ENCODE results near the gene PCSK6. TPM values are rescaled to one million over a fixed set of nuclear protein-coding genes. Genes with fewer than 3 reads are reported as not detected.

The PCSK6 gene
- total RNA-seq, 5 donors from 2014 or later (not counting 1 experiment from before 2014, with no cell fraction given) = 0.16 to 2.2 (median 1.3) TPM

DNA sequence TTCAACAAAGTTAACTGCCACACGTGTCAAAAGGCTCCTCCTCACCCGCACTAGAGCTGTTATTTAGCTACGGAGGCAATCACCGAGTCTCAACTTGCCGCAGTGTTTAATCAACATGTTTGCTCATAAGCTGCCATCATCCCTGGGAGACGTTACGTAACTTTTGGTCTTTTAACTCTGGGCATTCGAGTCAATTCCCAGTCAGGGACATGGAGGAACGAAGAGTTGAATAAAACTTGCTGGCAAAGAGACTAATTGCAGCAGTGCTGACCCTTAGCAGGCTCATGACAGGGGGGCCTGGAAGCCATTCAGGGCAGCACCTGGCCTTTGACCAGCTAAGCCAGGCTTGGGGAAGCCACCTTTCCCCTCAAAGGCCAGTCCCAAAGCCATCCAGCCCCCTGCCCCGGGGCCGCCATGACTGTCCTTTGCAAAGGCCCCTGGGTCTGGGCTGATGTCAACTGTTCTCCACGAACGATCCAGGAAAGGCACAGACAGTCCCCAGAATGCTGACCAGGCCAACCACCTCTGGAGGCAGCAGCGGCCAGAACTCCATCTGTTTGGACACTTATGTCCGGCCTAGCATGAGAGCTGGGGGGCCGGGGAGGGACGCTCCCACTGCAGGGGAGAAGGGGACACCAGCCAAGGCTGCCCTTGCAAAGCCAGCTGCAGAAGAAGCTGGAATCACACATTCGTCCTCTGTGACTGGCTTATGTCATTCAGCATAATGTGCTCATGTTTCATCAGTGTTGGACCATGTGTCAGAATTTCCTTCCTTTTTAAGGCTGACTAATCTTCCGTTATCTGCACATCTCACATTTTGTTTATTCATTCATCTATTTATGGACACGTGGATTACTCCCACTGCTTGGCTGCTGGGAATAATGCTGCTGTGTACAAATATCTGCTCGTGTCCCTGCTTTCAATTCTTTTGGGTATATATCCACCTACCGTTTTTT is 43.7 kb downstream of the PCSK6 start:
- Histone ChIP-seq H3K4me1 (ENCODE audit: control insufficient read depth in 1 of 2, extremely low read depth in 1 of 2, insufficient read depth in 2 of 2, low read length in 2 of 2) (no peaks in the 10 kb centered on the region), H3K27ac (ENCODE audit: low read length) (no peak overlapping the region), H3K9me3 (no peaks in the 10 kb centered on the region), H3K27me3 (replicated peaks in 1 of 2; ENCODE audit: control insufficient read depth in 2 of 2, extremely low read depth in 1 of 2, insufficient read depth in 2 of 2, low read length in 1 of 2) (peaks cover 0 to 25% of the 10 kb centered on the region in 2 experiments), H3K4me3 (ENCODE audit: control insufficient read depth in 1 of 2, extremely low read depth in 1 of 2, low read length in 1 of 2) (no peak overlapping the region), H3K36me3 (ENCODE audit: control insufficient read depth in 2 of 2, extremely low read depth in 1 of 2, insufficient read depth in 1 of 2, low read length in 1 of 2) (no peaks in the 10 kb centered on the region)
- Mint-ChIP-seq H3K4me1 (peaks cover 5 to 10% (median 8%) of the 10 kb centered on the region in 3 donors), H3K4me3 (no peak overlapping the region), H3K36me3 (no peaks in the 10 kb centered on the region), H3K27me3 (peaks cover 14 to 20% of the 10 kb centered on the region in 2 donors), H3K9me3 (peaks cover 0 to 4% (median 3%) of the 10 kb centered on the region in 3 donors), H3K27ac (no peak overlapping the region)
- DNase-seq = no peak
- ChIA-PET CTCF (no interaction called here), POLR2A (no interaction called here)
- no peak for ATAC-seq (replicated peaks in 1 of 4)
- 75% methylated on average over 19 of the region's 22 CpGs for WGBS (ENCODE audit: insufficient coverage)

DNA sequence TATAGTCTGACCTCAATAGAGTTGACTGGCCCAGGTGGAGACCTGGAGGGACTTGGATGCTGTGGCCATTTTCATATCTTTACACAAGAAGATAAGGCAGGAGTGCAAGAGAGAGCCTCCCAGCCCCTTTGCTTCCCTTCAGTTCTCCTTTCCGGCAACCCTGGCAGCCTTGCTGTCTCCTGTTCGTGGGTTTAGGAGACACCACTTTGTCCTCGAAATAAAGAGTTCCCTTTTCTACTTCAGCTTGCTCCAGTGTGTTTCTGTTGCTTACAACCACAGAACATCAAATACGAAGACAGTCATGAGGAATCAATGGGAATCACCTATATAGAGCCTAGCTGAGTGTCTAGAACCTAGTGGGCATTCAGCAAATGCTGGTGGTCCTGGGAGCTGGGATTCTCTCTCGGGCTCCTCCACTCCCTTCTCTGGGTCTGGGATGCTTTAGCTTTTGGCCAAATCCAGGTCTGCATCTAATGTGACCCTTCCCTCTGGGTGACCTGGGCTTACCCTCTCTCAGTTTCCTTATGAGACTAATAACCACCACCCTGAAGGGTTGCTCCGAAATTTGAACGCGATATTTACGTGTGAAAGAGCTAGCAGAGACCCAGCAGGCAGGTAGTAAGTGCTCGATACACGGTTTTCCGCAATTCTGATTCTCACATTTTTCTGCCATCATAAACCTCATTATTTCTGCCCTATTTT is 44.5 kb downstream of the PCSK6 start:
- ChIA-PET CTCF (no interaction called here), POLR2A (no interaction called here)
- Mint-ChIP-seq H3K27me3 (peaks cover 11 to 13% of the 10 kb centered on the region in 2 donors), H3K9me3 (peaks cover 0 to 4% (median 3%) of the 10 kb centered on the region in 3 donors), H3K36me3 (no peaks in the 10 kb centered on the region), H3K27ac (no peak overlapping the region), H3K4me3 (no peak overlapping the region), H3K4me1 (peaks cover 5 to 10% (median 8%) of the 10 kb centered on the region in 3 donors)
- DNase-seq = no peak
- Histone ChIP-seq H3K4me1 (ENCODE audit: control insufficient read depth in 1 of 2, extremely low read depth in 1 of 2, insufficient read depth in 2 of 2, low read length in 2 of 2) (no peaks in the 10 kb centered on the region), H3K4me3 (ENCODE audit: control insufficient read depth in 1 of 2, extremely low read depth in 1 of 2, low read length in 1 of 2) (no peak overlapping the region), H3K27me3 (replicated peaks in 1 of 2; ENCODE audit: control insufficient read depth in 2 of 2, extremely low read depth in 1 of 2, insufficient read depth in 2 of 2, low read length in 1 of 2) (peaks cover 0 to 16% of the 10 kb centered on the region in 2 experiments), H3K27ac (ENCODE audit: low read length) (no peak overlapping the region), H3K36me3 (ENCODE audit: control insufficient read depth in 2 of 2, extremely low read depth in 1 of 2, insufficient read depth in 1 of 2, low read length in 1 of 2) (no peaks in the 10 kb centered on the region), H3K9me3 (no peaks in the 10 kb centered on the region)
- ATAC-seq (replicated peaks in 1 of 4) = no peak
- 90% methylated on average over 12 of the region's 12 CpGs for whole genome bisulfite sequencing (ENCODE audit: insufficient coverage)

DNA sequence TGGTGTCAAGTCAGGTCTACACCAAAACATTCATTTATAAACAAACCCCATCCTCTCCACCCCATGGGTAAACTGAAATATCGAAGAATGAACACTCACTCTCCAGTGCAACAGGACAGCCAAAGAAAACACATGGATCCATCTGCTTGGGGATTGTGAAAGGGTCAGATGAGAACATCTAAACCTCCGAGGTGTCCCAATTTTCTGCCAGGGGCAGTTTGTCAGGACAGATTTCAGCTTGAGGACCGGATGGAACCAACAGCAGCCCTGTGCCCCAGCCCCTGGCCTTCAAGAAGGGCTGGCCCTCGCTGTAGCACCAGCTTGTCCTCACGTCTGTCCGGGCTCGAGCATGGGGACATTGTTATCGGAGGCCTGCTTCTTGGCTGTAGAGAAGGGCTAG is 45.5 kb downstream of the PCSK6 start:
- Histone ChIP-seq H3K4me1 (ENCODE audit: control insufficient read depth in 1 of 2, extremely low read depth in 1 of 2, insufficient read depth in 2 of 2, low read length in 2 of 2) (no peaks in the 10 kb centered on the region), H3K4me3 (ENCODE audit: control insufficient read depth in 1 of 2, extremely low read depth in 1 of 2, low read length in 1 of 2) (no peak overlapping the region), H3K27ac (ENCODE audit: low read length) (no peak overlapping the region), H3K36me3 (ENCODE audit: control insufficient read depth in 2 of 2, extremely low read depth in 1 of 2, insufficient read depth in 1 of 2, low read length in 1 of 2) (no peaks in the 10 kb centered on the region), H3K9me3 (no peaks in the 10 kb centered on the region), H3K27me3 (replicated peaks in 1 of 2; ENCODE audit: control insufficient read depth in 2 of 2, extremely low read depth in 1 of 2, insufficient read depth in 2 of 2, low read length in 1 of 2) (peaks cover 0 to 10% of the 10 kb centered on the region in 2 experiments)
- Mint-ChIP-seq H3K4me1 (peaks cover 5 to 10% (median 8%) of the 10 kb centered on the region in 3 donors), H3K27me3 (peaks cover 9 to 12% of the 10 kb centered on the region in 2 donors), H3K27ac (no peak overlapping the region), H3K9me3 (peaks cover 0 to 4% (median 3%) of the 10 kb centered on the region in 3 donors), H3K36me3 (no peaks in the 10 kb centered on the region), H3K4me3 (no peak overlapping the region)
- DNase-seq (no peak), ATAC-seq (replicated peaks in 1 of 4) (no peak)
- CTCF ChIA-PET = no interaction called here
- POLR2A ChIA-PET = no interaction called here
- 86% methylated on average over 2 of the region's 8 CpGs for WGBS (ENCODE audit: insufficient coverage)

DNA sequence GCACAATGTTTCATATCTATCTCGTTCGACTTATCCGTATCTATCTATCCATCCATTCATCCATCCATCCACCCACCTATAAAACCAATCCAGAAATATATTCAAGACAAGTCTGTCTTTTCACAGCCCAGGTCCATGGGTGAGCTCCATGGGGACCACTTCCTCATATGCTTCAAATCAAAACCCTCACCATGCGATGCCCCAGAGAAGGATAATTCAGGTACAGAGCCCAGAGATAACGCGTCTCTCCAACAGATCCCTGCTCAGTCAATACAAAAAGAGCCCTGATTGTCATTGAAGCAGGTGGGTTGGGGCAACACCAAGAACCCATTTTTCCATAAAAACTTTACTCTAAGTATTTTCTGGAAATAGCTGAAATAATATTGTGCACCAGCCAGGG is 47.2 kb downstream of the PCSK6 start:
- Mint-ChIP-seq H3K4me1 (peaks cover 5 to 10% (median 8%) of the 10 kb centered on the region in 3 donors), H3K4me3 (no peak overlapping the region), H3K27me3 (peaks cover 12 to 18% of the 10 kb centered on the region in 2 donors), H3K36me3 (no peaks in the 10 kb centered on the region), H3K27ac (no peak overlapping the region), H3K9me3 (peaks cover 0 to 4% (median 3%) of the 10 kb centered on the region in 3 donors)
- no peak for DNase-seq
- CTCF ChIA-PET = no interaction called here
- Histone ChIP-seq H3K9me3 (no peaks in the 10 kb centered on the region), H3K27ac (ENCODE audit: low read length) (no peak overlapping the region), H3K4me1 (ENCODE audit: control insufficient read depth in 1 of 2, extremely low read depth in 1 of 2, insufficient read depth in 2 of 2, low read length in 2 of 2) (no peaks in the 10 kb centered on the region), H3K27me3 (replicated peaks in 1 of 2; ENCODE audit: control insufficient read depth in 2 of 2, extremely low read depth in 1 of 2, insufficient read depth in 2 of 2, low read length in 1 of 2) (peaks cover 0 to 16% of the 10 kb centered on the region in 2 experiments), H3K4me3 (ENCODE audit: control insufficient read depth in 1 of 2, extremely low read depth in 1 of 2, low read length in 1 of 2) (no peak overlapping the region), H3K36me3 (ENCODE audit: control insufficient read depth in 2 of 2, extremely low read depth in 1 of 2, insufficient read depth in 1 of 2, low read length in 1 of 2) (no peaks in the 10 kb centered on the region)
- POLR2A ChIA-PET = no interaction called here
- ATAC-seq (replicated peaks in 1 of 4) = no peak
- WGBS (ENCODE audit: insufficient coverage) = 96% methylated on average over 4 of the region's 6 CpGs

DNA sequence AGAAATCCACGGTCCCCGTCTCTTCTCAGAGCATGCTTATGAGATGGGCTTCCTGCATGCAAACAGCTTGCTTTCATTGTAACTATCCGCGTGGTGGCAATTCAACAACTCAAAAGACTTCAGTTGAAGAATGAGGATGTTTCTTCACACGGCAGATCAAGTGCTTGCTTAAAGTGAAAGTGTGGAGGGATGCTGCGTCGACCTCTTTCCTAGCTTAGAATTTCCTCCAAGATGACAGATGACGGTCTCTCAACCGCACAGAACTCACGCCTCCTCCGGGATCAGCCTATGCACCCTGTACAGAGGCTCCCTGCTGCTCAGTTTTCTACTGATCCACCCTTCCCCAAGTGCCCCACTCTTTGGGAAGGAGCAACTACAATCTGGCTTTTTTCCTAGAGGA is 47.8 kb downstream of the PCSK6 start:
- DNase-seq (no peak), ATAC-seq (replicated peaks in 1 of 4) (no peak)
- Mint-ChIP-seq H3K4me3 (peak overlapping the region in 2 of 3 donors; percentile 4 to 25), H3K4me1 (peaks cover 5 to 10% (median 8%) of the 10 kb centered on the region in 3 donors), H3K9me3 (peaks cover 0 to 4% (median 3%) of the 10 kb centered on the region in 3 donors), H3K27me3 (peaks cover 12 to 18% of the 10 kb centered on the region in 2 donors), H3K27ac (no peak overlapping the region), H3K36me3 (no peaks in the 10 kb centered on the region)
- no peaks in the 10 kb centered on the region for H3K9me3 ChIP-seq
- H3K36me3 ChIP-seq (ENCODE audit: control insufficient read depth in 2 of 2, extremely low read depth in 1 of 2, insufficient read depth in 1 of 2, low read length in 1 of 2) = no peaks in the 10 kb centered on the region
- H3K4me3 ChIP-seq (ENCODE audit: control insufficient read depth in 1 of 2, extremely low read depth in 1 of 2, low read length in 1 of 2) = no peak overlapping the region
- no peaks in the 10 kb centered on the region for H3K4me1 ChIP-seq (ENCODE audit: control insufficient read depth in 1 of 2, extremely low read depth in 1 of 2, insufficient read depth in 2 of 2, low read length in 2 of 2)
- POLR2A ChIA-PET = no interaction called here
- no peak overlapping the region for H3K27ac ChIP-seq (ENCODE audit: low read length)
- CTCF ChIA-PET = no interaction called here
- H3K27me3 ChIP-seq (replicated peaks in 1 of 2; ENCODE audit: control insufficient read depth in 2 of 2, extremely low read depth in 1 of 2, insufficient read depth in 2 of 2, low read length in 1 of 2) = peaks cover 0 to 16% of the 10 kb centered on the region in 2 experiments
- 33% methylated on average over 9 of the region's 11 CpGs for WGBS (ENCODE audit: insufficient coverage)

DNA sequence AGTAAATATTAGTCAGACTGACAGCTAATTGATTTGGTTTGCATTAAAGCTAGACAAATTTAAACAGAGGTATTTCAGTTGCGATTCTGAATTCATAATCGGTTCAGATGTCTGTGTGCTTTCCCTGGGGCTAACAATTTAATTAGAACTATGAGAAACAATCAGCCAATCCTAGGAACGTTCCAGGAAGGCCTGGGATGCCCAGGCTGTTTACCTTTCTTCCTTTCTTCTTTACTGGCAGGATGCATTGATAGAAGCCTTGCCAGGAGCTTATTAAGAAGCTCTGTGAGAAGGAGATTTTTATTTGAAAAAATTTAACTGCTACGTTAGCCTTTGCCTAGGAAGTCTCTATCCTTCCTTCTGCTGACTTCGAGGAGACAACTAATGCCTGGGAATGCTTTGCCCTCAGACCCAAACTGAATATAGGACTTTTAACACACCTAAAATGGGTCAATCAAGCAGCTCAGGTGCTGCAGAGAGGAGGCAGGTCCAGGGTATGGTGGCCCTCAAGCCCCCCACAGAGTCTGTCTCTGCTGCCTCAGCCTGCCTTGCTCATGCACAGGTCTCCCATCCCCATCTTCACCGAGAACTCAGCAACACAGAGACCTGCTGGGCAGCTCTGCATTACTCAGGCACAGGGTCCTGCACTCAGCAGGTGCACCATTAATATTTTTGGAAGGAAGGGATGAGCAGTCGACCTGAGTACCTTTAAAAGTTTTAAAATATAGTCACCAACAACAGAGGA is 48.5 kb downstream of the PCSK6 start:
- CTCF ChIA-PET = no interaction called here
- Mint-ChIP-seq H3K27ac (no peak overlapping the region), H3K4me1 (peaks cover 5 to 10% (median 8%) of the 10 kb centered on the region in 3 donors), H3K27me3 (peaks cover 12 to 15% of the 10 kb centered on the region in 2 donors), H3K9me3 (peaks cover 0 to 4% (median 3%) of the 10 kb centered on the region in 3 donors), H3K36me3 (no peaks in the 10 kb centered on the region), H3K4me3 (no peak overlapping the region)
- 92% methylated on average over 3 of the region's 7 CpGs for WGBS (ENCODE audit: insufficient coverage)
- no peak overlapping the region for H3K27ac ChIP-seq (ENCODE audit: low read length)
- POLR2A ChIA-PET = no interaction called here
- H3K9me3 ChIP-seq = no peaks in the 10 kb centered on the region
- DNase-seq (no peak), ATAC-seq (replicated peaks in 1 of 4) (no peak)
- peaks cover 0 to 21% of the 10 kb centered on the region in 2 experiments for H3K27me3 ChIP-seq (replicated peaks in 1 of 2; ENCODE audit: control insufficient read depth in 2 of 2, extremely low read depth in 1 of 2, insufficient read depth in 2 of 2, low read length in 1 of 2)
- no peaks in the 10 kb centered on the region for H3K4me1 ChIP-seq (ENCODE audit: control insufficient read depth in 1 of 2, extremely low read depth in 1 of 2, insufficient read depth in 2 of 2, low read length in 2 of 2)
- H3K4me3 ChIP-seq (ENCODE audit: control insufficient read depth in 1 of 2, extremely low read depth in 1 of 2, low read length in 1 of 2) = no peak overlapping the region
- no peaks in the 10 kb centered on the region for H3K36me3 ChIP-seq (ENCODE audit: control insufficient read depth in 2 of 2, extremely low read depth in 1 of 2, insufficient read depth in 1 of 2, low read length in 1 of 2)
